ENCODE measurements around the gene UBL4A.
A peak's percentile ranks its signal among the peaks of the same experiment; 100 is the strongest.

UBL4A gene

DNA sequence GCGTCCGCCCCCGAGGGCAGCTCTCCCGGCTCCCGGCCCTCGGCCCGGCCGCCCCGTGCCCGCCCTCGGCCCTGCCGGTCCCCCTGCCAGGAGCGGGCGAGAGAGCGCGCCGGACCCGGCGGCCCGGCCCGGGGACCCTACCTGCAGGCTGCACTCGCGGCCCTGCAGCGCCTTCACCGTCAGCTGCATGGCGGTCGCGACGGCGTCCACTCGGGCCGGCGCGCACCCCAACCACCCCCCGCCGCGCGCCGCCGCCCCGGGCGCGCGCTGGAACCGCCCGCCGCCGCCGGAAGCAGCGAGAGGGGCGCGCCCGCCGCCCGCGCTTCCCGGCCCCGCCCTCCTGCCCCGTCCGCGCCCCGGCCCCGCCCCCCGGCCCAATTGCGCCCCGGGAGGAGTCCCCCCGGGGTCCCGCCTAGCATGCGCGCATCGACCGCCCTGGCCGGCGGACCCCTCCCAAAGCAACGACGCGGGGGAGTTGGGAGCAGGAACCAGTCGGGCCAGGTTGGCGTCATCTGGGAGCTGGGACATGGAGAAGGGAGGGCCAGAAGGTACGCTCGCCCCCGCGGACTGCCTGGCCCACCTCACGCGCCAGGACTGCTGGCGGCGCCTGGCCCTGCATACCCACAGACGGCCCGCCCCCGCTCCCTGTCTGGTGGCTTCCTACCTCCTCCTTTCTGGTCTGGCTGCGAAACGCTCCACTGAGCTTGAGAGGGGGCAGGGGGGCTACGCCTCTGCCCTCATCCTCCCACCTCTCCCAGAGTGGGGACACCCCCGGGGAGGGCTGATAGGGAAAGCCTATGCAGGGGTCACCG, at the start of gene UBL4A:
Gene UBL4A (minus strand): TSS at position 220 of the 812 bp plus-strand sequence. CDS start 31 bp downstream, at position 189.
- peak within 1 kb of the TSS; percentile 72 for H3K4me3 Mint-ChIP-seq
- H3K27ac Mint-ChIP-seq, result peak within 1 kb of the TSS; percentile 57
- H3K9me3 Mint-ChIP-seq, result no peaks in the 10 kb centered on the region
- H3K36me3 Mint-ChIP-seq (ENCODE audit: low read depth), result peaks cover 16% of the 10 kb centered on the region
- peaks cover 13% of the 10 kb centered on the region for H3K4me1 Mint-ChIP-seq (ENCODE audit: low read depth)
- H3K27me3 Mint-ChIP-seq (ENCODE audit: low read depth), result no peaks in the 10 kb centered on the region

DNA sequence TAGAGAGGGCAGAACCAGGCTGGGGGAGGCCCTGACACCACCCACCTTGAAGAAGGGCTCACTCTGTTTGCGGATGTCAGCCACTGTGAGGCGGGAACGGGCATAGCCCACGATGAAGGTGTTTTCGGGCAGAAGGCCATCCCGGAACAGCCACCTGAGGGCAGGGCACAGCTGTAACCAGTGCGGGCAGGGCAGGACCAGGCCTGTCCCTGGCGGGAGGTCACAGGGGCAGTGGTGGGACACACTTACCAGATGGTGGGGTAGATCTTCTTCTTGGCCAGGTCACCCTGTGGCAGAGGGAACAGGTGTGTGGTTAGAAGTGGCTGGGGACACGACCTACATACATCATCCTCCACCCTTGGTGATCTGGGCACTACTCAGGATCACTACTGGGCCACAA, 49.5 kb upstream of the UBL4A start:
- peaks cover 13% of the 10 kb centered on the region for H3K36me3 Mint-ChIP-seq (ENCODE audit: low read depth)
- H3K27me3 Mint-ChIP-seq (ENCODE audit: low read depth), result no peaks in the 10 kb centered on the region
- H3K27ac Mint-ChIP-seq, result no peak overlapping the region
- no peak overlapping the region for H3K4me3 Mint-ChIP-seq
- H3K4me1 Mint-ChIP-seq (ENCODE audit: low read depth), result peaks cover 3% of the 10 kb centered on the region
- no peaks in the 10 kb centered on the region for H3K9me3 Mint-ChIP-seq

DNA sequence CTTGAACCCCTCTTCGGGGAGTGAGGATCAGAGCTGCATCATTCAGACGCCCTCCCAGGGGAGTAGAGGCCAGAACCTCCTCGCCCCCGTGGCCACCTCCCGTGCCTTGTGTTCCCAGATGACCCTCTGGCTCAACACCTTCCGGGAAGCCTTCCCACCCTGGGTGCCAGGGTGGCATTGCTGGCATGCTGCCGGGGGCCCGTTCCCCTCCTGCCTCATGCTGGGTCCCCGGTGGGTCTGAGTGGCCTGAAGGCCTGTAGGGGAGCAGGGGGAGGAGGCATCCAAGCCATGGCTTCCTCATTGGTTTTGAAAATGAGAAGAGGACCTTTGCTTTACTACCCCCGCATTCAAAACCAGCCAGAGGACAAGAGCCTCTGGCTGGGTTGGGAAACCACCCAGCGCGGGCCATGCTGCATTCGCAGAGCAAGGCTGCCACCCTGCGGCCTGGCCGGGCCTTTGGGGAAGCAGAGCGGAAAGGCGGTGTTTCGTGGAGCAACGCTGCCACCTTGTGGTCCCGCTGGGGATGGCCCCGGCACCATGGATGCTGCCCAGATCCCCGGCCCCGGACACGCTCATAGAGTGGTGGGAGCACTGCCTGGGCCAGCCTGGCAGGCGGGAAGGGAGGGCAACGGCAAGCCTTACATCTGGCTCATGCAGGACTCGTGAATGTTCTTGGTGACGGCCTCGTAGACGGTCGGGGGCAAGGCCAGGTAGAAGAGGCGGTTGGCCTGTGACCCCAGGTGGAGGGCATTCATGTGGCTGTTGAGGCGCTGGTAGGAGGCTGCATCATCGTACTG, 48.3 kb upstream of the UBL4A start:
- Mint-ChIP-seq H3K36me3 (ENCODE audit: low read depth) (peaks cover 13% of the 10 kb centered on the region), H3K27me3 (ENCODE audit: low read depth) (no peaks in the 10 kb centered on the region), H3K4me3 (no peak overlapping the region), H3K27ac (peak overlapping the region; percentile 65), H3K4me1 (ENCODE audit: low read depth) (peaks cover 3% of the 10 kb centered on the region), H3K9me3 (no peaks in the 10 kb centered on the region)

DNA sequence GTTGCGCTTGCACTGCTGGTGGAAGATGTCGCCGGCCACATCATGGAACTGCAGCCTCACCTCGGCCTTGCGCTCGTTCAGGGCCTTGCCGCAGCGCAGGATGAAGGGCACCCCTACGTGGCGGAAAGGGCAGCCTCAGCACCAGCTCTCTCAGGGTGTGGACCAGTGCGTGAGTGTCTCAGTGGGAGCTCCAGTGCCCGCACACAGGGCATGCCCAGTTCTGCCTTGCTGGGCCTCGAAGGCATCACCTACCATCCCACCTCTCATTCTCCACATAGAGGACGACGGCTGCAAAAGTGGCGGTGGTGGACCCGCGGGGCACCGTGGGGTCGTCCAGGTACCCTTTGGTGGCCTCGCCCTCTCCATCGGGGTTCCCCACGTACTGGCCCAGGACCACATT, 46.3 kb upstream of the UBL4A start:
- Mint-ChIP-seq H3K27me3 (ENCODE audit: low read depth) (no peaks in the 10 kb centered on the region), H3K9me3 (no peaks in the 10 kb centered on the region), H3K4me3 (no peak overlapping the region), H3K4me1 (ENCODE audit: low read depth) (peaks cover 3% of the 10 kb centered on the region), H3K27ac (no peak overlapping the region), H3K36me3 (ENCODE audit: low read depth) (peaks cover 10% of the 10 kb centered on the region)

DNA sequence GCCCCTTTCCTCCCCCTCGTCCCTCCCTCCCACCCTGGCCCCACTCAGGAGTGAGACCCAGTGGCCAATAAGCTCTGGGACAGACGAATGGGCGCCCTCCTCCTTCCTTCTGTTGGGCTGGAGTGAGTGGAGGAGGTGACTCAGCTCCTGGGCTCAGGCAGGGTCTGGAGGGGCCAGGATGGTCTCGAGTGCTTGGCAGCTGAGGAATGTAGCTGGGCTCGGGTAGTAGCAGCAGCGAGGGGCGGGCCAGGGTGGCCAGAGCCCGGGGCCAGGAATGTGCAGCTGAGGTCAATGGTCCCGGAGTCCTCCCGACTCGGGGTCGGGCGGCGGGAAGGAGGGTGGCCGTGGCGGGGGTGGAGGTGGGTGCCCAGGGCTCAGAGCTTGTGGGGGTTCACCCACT, 45.2 kb upstream of the UBL4A start:
- Mint-ChIP-seq H3K4me3 (no peak overlapping the region), H3K27ac (no peak overlapping the region), H3K9me3 (no peaks in the 10 kb centered on the region), H3K27me3 (ENCODE audit: low read depth) (no peaks in the 10 kb centered on the region), H3K36me3 (ENCODE audit: low read depth) (peaks cover 10% of the 10 kb centered on the region), H3K4me1 (ENCODE audit: low read depth) (peaks cover 10% of the 10 kb centered on the region)

DNA sequence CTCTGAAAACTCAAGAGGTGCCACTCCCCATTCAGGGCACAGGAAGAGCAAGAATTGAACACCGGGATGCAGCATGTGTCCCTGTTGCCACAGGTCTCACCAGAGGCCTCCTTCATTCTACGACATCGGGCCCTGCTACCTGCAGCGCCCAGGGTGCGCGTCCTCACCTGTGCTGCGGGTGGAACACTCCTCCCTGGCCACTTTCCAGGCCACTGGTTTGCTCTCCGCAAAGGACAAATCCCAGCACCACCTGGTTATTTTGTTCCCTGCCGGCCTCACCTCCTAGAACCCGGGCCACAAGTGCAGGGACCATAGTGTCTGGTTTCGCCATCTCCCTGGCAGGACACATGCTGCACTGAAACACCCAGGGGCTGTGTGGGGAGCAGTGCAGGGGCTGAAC, 43.9 kb upstream of the UBL4A start:
- H3K4me1 Mint-ChIP-seq (ENCODE audit: low read depth), result peaks cover 17% of the 10 kb centered on the region
- no peaks in the 10 kb centered on the region for H3K27me3 Mint-ChIP-seq (ENCODE audit: low read depth)
- peaks cover 10% of the 10 kb centered on the region for H3K36me3 Mint-ChIP-seq (ENCODE audit: low read depth)
- H3K9me3 Mint-ChIP-seq, result no peaks in the 10 kb centered on the region
- H3K27ac Mint-ChIP-seq, result no peak overlapping the region
- no peak overlapping the region for H3K4me3 Mint-ChIP-seq

DNA sequence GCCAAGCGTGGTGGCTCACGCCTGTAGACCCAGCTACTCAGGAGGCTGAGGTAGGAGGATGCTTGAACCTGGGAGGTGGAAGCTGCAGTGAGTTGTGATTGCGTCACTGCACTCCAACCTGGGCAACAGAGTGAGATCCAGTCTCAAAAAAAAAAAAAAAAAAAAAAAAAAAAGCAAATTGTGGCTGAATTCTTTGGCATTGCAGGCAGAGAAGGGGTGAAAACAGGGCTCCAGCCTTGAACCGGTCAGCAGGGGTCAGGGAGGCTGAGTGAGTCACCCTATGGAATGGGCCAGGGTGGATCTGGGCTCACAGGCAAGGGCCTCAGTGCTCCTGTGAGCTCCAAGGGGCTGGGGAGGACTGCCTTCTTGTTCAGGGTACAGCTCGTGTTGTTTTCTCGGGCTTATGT, 42.8 kb upstream of the UBL4A start:
- Mint-ChIP-seq H3K4me1 (ENCODE audit: low read depth) (peaks cover 14% of the 10 kb centered on the region), H3K4me3 (no peak overlapping the region), H3K27me3 (ENCODE audit: low read depth) (no peaks in the 10 kb centered on the region), H3K36me3 (ENCODE audit: low read depth) (peaks cover 3% of the 10 kb centered on the region), H3K9me3 (no peaks in the 10 kb centered on the region), H3K27ac (no peak overlapping the region)

DNA sequence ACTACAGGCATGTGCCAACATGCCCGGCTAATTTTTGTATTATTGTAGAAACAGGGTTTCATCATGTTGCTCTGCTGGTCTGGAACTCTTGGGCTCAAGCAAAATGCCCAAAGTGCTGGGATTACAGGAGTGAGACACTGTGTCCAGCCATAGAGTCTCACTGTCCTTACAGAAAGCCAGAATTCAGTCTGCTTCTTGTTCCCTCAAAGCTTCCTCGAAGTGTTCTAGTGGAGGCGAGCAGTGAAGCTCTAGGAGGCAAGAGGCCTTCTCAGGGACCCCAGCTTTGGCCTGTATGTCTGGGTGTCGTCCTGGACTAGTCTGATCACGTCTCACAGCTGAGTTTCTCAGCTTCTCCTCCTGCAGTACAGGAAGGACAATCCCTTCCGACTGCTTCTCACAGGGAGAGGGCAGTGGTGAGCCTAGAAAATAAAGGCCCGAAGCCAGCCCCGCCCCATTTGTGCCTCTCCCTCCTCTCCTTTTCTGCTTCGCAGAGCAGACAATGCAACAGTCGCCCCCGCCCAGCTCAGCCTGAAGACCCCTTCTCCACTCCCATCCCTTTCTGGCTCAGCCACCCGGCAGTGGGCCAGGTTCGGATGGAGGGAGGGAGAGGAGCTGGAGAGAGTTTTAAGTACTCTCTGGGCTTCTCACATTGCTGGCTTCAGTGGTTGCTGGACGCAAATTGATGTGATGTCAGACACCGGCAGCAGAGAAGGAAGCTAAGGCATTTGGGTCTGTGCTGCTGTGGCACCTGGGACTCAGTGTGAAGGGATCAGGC, 40.7 kb upstream of the UBL4A start:
- peaks cover 14% of the 10 kb centered on the region for H3K4me1 Mint-ChIP-seq (ENCODE audit: low read depth)
- H3K27me3 Mint-ChIP-seq (ENCODE audit: low read depth), result no peaks in the 10 kb centered on the region
- no peak overlapping the region for H3K4me3 Mint-ChIP-seq
- H3K9me3 Mint-ChIP-seq, result no peaks in the 10 kb centered on the region
- H3K36me3 Mint-ChIP-seq (ENCODE audit: low read depth), result no peaks in the 10 kb centered on the region
- H3K27ac Mint-ChIP-seq, result peak overlapping the region; percentile 63

DNA sequence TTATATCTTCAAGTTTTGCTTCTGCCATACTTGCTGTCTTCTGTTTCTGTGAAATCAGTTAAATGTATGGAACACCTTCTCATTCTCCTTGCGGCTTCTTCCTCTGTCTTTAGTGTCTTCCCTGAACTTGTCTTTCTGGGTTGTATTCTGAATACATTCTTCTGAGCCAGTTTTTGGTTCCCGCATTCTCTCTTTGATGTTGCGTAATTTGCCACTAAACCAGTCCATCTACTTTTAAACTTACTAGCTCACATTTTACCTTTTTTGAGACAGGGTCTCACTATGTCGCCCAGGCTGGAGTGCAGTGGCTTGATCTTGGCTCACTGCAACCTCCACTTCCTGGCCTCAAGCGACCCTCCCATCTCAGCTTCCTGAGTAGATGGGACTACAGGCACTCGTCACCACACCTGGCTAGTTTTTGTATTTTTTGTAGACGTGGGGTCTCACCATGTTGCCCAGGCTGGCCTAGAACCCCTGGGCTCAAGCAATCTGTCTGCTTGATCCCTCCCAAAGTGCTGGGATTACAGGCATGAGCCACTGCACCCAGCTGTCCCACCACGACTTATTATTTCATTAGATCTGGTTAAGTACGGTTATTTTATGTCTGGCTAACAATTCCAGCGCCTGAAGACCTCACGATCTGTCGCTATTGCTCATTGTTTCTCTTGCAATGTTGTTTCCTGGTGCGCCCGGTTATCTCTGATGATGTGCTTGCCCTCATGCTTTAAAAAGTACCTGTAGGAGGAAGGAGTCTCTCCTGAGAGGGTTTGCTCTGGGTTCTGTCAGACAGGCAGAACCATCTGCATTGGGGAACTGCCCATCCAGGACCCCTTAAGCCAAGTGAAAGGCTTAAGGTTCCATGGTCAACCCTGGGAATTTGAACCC, 39.4 kb upstream of the UBL4A start:
- no peaks in the 10 kb centered on the region for H3K36me3 Mint-ChIP-seq (ENCODE audit: low read depth)
- peaks cover 14% of the 10 kb centered on the region for H3K4me1 Mint-ChIP-seq (ENCODE audit: low read depth)
- H3K27me3 Mint-ChIP-seq (ENCODE audit: low read depth), result no peaks in the 10 kb centered on the region
- peak overlapping the region; percentile 72 for H3K27ac Mint-ChIP-seq
- no peaks in the 10 kb centered on the region for H3K9me3 Mint-ChIP-seq
- H3K4me3 Mint-ChIP-seq, result no peak overlapping the region

DNA sequence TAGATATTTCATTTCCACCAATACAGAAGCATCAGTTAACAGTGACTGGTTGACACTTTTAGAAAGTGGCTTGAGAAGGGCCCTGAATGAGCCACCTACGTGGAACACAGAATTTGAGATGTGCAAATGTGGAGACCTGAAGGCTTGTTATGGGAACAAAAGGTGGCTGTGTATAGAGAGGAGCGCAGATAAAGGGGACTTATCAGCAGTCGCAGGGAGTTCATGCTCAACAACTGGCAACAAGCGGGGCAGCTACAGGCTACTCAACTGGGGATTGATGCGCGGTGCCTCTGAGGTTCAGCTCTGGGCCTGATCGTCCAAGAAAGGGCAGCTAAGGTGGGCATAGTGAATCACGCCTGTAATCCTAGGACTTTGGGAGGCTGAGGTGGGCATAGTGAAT, 33.0 kb upstream of the UBL4A start:
- Mint-ChIP-seq H3K4me1 (ENCODE audit: low read depth) (peaks cover 8% of the 10 kb centered on the region), H3K27ac (no peak overlapping the region), H3K36me3 (ENCODE audit: low read depth) (no peaks in the 10 kb centered on the region), H3K4me3 (no peak overlapping the region), H3K27me3 (ENCODE audit: low read depth) (no peaks in the 10 kb centered on the region), H3K9me3 (no peaks in the 10 kb centered on the region)

DNA sequence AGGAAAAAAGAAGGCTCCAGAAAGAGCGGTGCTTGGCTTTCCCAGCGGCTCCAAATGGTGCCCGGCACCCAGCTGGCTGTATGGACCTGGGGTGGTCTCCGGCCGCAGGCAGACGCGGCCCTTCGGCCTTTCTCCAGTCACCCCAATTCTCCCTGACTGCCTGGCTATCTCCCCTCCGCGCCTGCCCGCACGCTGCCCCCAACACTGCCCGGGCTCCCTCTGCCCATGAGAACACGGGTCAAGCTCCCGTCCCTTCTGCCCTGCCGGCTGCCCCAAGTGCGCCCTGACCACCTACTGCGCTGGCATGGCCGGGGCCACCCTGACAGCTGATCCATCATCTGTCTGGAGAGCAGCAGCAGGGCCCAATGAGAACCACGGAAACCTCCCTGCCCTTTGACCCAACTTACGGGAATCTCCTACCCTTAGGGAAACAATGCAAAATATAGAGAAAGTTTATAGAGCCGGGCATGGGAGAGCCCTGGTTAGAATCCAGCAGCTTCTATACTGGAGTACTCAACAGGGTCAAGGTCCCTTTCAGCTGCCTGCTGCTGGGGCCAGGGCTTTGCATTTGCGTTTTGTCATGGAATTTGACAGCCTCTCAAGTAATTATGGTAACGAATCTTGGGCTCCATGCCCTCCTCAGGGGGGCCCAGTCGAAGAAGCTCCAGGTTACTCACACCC, 30.8 kb upstream of the UBL4A start:
- Mint-ChIP-seq H3K36me3 (ENCODE audit: low read depth) (peaks cover 1% of the 10 kb centered on the region), H3K4me3 (no peak overlapping the region), H3K9me3 (no peaks in the 10 kb centered on the region), H3K27me3 (ENCODE audit: low read depth) (no peaks in the 10 kb centered on the region), H3K27ac (no peak overlapping the region), H3K4me1 (ENCODE audit: low read depth) (peaks cover 12% of the 10 kb centered on the region)

DNA sequence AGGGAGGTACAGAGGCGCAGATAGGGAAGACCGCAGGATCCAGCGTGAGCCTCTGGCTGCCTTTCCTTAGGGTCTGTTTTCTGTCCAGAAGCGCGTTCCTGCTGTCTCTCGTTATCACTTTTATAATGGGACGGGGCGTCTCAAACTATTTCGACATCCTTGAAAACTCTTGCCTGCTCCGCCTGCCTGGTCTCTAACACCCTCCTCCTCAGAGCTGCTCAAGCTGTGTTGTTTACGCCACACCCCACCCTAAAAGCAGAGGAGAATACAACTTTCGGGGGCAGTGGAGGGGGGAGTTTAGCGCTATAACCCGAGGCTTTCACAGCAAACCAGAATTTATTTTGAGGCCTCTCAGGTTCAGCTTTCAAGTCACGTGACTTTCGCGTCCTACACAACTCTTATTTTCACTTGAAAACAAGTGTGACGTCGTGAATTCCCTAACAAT, 30.3 kb upstream of the UBL4A start:
- H3K9me3 Mint-ChIP-seq, result no peaks in the 10 kb centered on the region
- H3K27ac Mint-ChIP-seq, result peak overlapping the region; percentile 87
- peak overlapping the region; percentile 83 for H3K4me3 Mint-ChIP-seq
- no peaks in the 10 kb centered on the region for H3K27me3 Mint-ChIP-seq (ENCODE audit: low read depth)
- H3K4me1 Mint-ChIP-seq (ENCODE audit: low read depth), result peaks cover 14% of the 10 kb centered on the region
- peaks cover 1% of the 10 kb centered on the region for H3K36me3 Mint-ChIP-seq (ENCODE audit: low read depth)

DNA sequence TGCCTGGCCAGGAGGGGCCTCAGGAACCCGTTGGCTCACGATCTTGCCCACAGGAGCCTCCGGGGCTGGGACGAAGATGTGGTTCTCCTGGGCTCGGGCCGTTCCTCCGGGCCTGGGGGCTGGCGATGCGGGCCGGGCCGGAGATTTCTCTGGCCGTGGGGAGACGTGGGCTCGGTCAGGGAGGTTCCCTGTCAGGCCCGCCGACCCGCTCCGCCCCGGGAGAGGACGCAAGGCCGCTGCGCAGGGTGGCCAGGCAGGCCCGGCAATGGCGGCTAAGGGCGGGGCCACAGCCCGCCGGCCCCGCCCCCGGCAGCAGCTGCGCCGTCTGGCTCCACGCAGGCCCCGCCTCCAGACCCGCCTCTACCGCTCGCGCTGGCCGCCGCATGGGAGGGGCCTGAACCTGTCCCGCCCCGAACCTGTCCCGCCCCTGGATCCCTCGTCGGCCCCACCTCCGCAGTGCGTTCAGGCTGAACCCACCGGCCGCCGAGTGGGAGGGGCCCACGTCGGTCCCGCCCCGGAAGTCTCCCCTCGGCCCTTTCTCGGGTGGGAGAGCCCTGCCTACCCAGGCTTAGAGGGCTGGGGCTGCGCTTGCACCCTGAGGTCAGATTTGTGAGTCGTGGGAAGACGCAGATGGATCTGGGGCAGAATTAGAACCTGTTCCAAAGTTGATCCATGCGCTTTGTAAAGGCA, 29.7 kb upstream of the UBL4A start, which contains the start of gene FAM3A:
Gene FAM3A (minus strand): TSS at position 267 of the 690 bp plus-strand sequence. CDS start 460 bp downstream, outside the sequence.
- peaks cover 15% of the 10 kb centered on the region for H3K4me1 Mint-ChIP-seq (ENCODE audit: low read depth)
- peak within 1 kb of the TSS; percentile 86 for H3K4me3 Mint-ChIP-seq
- H3K9me3 Mint-ChIP-seq, result no peaks in the 10 kb centered on the region
- peak within 1 kb of the TSS; percentile 87 for H3K27ac Mint-ChIP-seq
- no peaks in the 10 kb centered on the region for H3K27me3 Mint-ChIP-seq (ENCODE audit: low read depth)
- H3K36me3 Mint-ChIP-seq (ENCODE audit: low read depth), result peaks cover 1% of the 10 kb centered on the region

Data from T-helper 1 cell treated with Interleukin-12 subunit alpha and Interleukin-12 subunit beta and Interleukin-4 antibody, amounts not matched to agents 30 μg/mL and 1 μg/mL, for 36 hours (primary cell).